ENCODE measurements around the gene C11orf21.

C11orf21 gene

GRCh38 chr11:2320568-2321310, 19.0 kb upstream of the C11orf21 start:
- no peak for DNase-seq

- no peak for DNase-seq
Measured at GRCh38 chr11:2319791-2320472, 18.2 kb upstream of the C11orf21 start.

- no peak for DNase-seq
Measured at GRCh38 chr11:2318707-2319106, 17.0 kb upstream of the C11orf21 start.

- DNase-seq = no peak
Measured at GRCh38 chr11:2318123-2318522, 16.4 kb upstream of the C11orf21 start.

- DNase-seq = no peak
Measured at GRCh38 chr11:2317354-2318050, 15.8 kb upstream of the C11orf21 start.

- no peak for DNase-seq
Measured at GRCh38 chr11:2316963-2317244, 15.2 kb upstream of the C11orf21 start.

- DNase-seq = no peak
Measured at GRCh38 chr11:2316169-2316962, 14.6 kb upstream of the C11orf21 start.

- no peak for DNase-seq
Measured at GRCh38 chr11:2315395-2316168, 13.9 kb upstream of the C11orf21 start.

GRCh38 chr11:2314525-2315394, 13.0 kb upstream of the C11orf21 start:
- no peak for DNase-seq

GRCh38 chr11:2314136-2314524, 12.4 kb upstream of the C11orf21 start:
- no peak for DNase-seq

GRCh38 chr11:2313051-2313951, 11.6 kb upstream of the C11orf21 start:
- DNase-seq = no peak

GRCh38 chr11:2312232-2313042, 10.7 kb upstream of the C11orf21 start:
- DNase-seq = no peak

GRCh38 chr11:2311353-2312133, 9.8 kb upstream of the C11orf21 start:
- no peak for DNase-seq

GRCh38 chr11:2310786-2311352, 9.2 kb upstream of the C11orf21 start:
- DNase-seq = no peak

GRCh38 chr11:2310073-2310785, 8.5 kb upstream of the C11orf21 start:
- no peak for DNase-seq

- no peak for DNase-seq
Measured at GRCh38 chr11:2309251-2310072, 7.7 kb upstream of the C11orf21 start.

GRCh38 chr11:2308713-2309112, 7.0 kb upstream of the C11orf21 start:
- DNase-seq = no peak

All from activated CD4-positive, alpha-beta T cell treated with anti-CD3 and anti-CD28 coated beads, Interleukin-2, amount 50 U/mL, for 1 hour (primary cell).